GM21529 (cell line): Measurements from ENCODE around the gene SLC16A12.
"Not testable (repeated sequence)": the region's sequence is repeated elsewhere in the genome, so short reads cannot be mapped to it uniquely, and the experiment has no call there.

ENCODE experiments used
- ATAC-seq: cut with Tn5 transposase; IDR thresholded peaks from one replicate; pipeline ENCODE4 v1.9.1; 2021; ENCODE audit not compliant: unreplicated experiment

SLC16A12 gene

GRCh38 chr10:89548673-89549072, 13.3 kb upstream of the SLC16A12 start:
- ATAC-seq = no peak

GRCh38 chr10:89547853-89548513, 12.6 kb upstream of the SLC16A12 start:
- ATAC-seq = no peak

GRCh38 chr10:89546651-89547050, 11.3 kb upstream of the SLC16A12 start:
- not testable (repeated sequence) for ATAC-seq

- ATAC-seq = no peak
Observed at GRCh38 chr10:89543841-89544240, 8.4 kb upstream of the SLC16A12 start.

- no peak for ATAC-seq
Observed at GRCh38 chr10:89540420-89540949, 5.1 kb upstream of the SLC16A12 start.

GRCh38 chr10:89537364-89537763, 2.0 kb upstream of the SLC16A12 start:
- ATAC-seq = no peak

GRCh38 chr10:89536013-89536354, 590 bp upstream of the SLC16A12 start:
- ATAC-seq = no peak

GRCh38 chr10:89534826-89535166, 598 bp downstream of the SLC16A12 start:
- no peak for ATAC-seq

GRCh38 chr10:89532476-89532875, 2.9 kb downstream of the SLC16A12 start:
- ATAC-seq = no peak

- ATAC-seq = no peak
Observed at GRCh38 chr10:89531359-89531758, 4.0 kb downstream of the SLC16A12 start.

GRCh38 chr10:89529711-89530110, 5.7 kb downstream of the SLC16A12 start:
- ATAC-seq = not testable (repeated sequence)

- no peak for ATAC-seq
Observed at GRCh38 chr10:89526358-89526757, 9.0 kb downstream of the SLC16A12 start.

- no peak for ATAC-seq
Observed at GRCh38 chr10:89525556-89525955, 9.8 kb downstream of the SLC16A12 start.

- ATAC-seq = no peak
Observed at GRCh38 chr10:89524279-89524678, 11.1 kb downstream of the SLC16A12 start.

- ATAC-seq = no peak
Observed at GRCh38 chr10:89523274-89523673, 12.1 kb downstream of the SLC16A12 start.

GRCh38 chr10:89522463-89522862, 12.9 kb downstream of the SLC16A12 start:
- ATAC-seq = no peak

GRCh38 chr10:89521368-89521767, 14.0 kb downstream of the SLC16A12 start:
- ATAC-seq = no peak

GRCh38 chr10:89520706-89521105, 14.7 kb downstream of the SLC16A12 start:
- ATAC-seq = no peak

GRCh38 chr10:89518876-89519842, 16.2 kb downstream of the SLC16A12 start:
- ATAC-seq = no peak

GRCh38 chr10:89518108-89518507, 17.3 kb downstream of the SLC16A12 start:
- no peak for ATAC-seq

GRCh38 chr10:89516149-89516832, 19.1 kb downstream of the SLC16A12 start:
- no peak for ATAC-seq
